HG02623 (cell line): ENCODE measurements around the gene NFIL3.
"Not testable (repeated sequence)": the region's sequence is repeated elsewhere in the genome, so short reads cannot be mapped to it uniquely, and the experiment has no call there.

Experiments used
- ATAC-seq: cut with Tn5 transposase; IDR thresholded peaks from one replicate; pipeline ENCODE4 v1.9.1; 2021; ENCODE audit warnings: moderate library complexity; ENCODE audit not compliant: unreplicated experiment

Gene NFIL3

DNA sequence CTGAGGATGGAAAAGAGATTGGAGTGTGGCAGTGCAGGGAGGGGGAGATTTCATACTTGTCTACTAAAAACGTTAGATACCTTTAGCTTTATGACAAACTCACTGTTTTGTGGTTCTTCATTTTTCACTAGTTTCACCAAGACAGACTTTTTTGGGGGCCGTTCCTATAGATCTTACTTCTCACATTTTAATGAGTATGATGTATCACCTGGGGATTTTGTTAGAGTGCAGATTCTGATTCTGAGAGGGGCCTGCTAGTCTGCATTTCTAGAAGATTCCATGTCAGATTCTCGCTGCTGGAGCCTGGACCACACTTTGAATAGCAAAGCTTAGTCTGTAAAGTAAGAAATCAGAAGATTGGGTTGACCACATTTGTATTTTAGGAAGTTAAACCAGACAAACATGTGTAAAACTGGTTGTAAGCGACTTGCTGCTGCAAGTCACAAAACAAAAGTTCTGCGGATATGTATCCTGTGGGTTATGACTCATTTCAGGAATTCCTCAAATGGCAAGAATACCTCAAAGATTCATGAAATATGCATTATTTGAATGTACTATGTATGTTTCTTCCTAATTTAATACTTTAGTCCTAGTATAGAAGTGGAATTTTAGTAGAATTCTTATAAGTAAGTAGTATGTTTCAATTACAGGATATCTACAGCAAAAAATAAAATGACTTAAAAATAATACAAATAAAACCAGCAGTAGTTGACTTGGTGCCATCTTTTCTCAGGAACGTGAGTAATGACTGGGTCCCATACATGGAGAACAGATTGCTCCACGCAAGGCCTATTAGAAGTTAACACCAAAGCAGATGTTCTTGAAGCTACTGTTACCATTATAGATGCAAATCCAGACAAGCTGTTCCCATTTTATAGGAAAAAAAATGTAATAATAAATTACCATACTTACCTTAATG lies 27.8 kb downstream of the NFIL3 start:
- ATAC-seq, result no peak

DNA sequence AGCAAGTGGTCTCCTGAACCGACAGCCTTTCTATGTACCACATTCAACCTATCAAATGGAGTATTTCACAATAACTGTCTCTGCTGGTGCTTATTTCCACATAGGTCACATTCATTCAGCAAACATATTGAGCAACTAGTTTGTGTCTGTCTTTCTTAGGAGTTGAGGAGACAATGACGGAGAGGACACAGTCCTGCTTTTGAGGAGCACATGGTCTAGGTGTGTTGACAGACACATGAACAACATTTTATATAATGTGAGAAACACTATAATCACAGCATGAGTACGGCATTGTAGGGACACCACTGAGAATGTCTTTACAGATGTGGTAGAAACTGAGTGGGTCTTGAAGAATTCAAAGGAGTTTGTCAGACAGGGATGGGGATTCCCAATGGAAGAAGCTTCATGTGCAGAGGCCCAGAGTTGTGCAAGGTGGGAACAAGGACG lies 28.5 kb downstream of the NFIL3 start:
- no peak for ATAC-seq

DNA sequence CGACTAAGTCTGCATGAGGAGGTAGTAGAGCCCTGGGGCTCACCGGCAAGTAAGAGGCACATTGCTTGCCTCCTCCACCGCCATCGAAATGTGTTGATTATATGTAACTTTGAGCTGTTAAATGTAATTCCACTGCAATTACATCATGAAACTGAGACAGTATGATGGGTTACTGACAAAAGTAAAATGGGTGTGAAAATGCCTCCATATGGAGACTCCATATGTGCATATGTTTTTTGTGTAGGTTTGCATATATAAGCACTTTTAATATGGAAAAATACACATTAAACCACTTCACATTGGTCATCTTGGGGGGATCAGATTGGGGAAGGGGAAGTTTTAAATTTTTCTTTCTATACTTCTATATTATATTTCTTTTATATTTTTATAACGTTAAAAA lies 29.8 kb downstream of the NFIL3 start:
- no peak for ATAC-seq

DNA sequence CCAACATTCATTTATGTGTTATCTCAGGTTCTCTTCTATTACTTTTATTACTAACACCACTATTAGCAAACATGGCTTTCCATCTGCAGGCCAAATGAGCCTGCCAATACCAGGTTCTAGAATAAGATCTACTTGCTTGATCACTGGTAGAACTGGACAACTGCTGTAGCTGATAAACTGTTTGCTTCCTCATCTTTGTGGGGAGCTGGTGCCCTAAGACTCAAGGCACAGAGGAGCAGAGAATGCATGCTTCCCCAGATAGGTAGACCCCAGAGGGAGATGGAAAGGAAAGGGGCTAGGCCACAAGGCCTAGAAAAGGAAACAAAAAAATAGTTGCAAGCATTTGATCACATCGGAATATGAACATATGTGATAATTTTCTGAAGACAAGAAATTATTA lies 31.2 kb downstream of the NFIL3 start:
- ATAC-seq, result no peak

DNA sequence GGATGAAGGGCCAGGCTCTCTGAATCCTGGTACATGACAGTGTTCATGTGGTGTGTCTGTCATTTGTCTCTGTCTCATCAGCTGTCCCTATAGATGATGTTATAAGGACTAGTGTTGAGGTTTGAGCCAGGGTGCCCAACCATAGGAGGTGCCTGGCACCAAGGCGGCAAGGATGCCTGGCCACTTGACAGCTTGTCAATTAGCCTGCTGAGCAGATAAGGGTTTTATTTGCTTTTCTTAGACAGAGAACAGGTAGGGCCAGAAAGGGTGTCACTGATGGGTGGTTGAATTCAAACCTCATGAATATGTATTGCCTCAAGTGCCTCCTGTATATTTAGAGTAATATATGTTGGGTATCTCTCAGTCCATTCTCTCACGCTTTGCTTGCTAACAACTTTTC lies 31.8 kb downstream of the NFIL3 start:
- ATAC-seq, result no peak

DNA sequence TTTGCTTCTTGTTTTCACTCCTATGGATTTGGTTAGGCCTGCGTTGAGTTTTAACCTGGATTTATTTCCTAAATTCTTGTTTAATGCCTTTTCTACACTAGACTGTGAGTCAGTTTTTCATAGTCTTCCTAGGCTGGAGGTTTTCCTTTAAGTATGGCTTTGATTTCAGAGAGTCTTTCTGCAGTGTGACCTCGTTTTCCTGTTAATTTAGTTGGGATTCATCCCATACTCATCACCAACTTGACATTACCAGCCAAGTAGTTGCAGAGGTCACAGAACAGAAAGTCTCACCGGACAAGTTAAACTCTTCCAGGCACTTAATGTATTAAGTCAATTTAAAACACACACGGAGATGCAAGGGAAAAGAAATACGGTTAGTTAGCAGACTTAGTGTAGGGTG lies 32.2 kb downstream of the NFIL3 start:
- ATAC-seq, result no peak

DNA sequence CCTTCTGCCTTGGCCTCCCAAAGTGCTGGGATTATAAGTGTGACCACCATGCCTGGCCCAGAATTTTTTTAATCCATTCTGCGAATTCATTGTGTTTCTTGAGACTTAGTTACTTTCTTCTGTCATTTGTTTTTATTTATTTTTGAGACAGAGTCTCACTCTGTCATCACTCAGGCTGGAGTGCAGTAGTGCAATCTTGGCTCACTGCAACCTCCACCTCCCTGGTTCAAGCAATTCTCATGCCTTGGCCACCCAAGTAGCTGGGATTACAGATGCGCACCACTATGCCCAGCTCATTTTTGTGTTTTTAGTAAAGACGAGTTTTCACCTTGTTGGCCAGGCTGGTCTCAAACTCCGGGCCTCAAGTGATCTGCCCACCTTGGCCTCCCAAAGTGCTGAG lies 33.9 kb downstream of the NFIL3 start:
- not testable (repeated sequence) for ATAC-seq

DNA sequence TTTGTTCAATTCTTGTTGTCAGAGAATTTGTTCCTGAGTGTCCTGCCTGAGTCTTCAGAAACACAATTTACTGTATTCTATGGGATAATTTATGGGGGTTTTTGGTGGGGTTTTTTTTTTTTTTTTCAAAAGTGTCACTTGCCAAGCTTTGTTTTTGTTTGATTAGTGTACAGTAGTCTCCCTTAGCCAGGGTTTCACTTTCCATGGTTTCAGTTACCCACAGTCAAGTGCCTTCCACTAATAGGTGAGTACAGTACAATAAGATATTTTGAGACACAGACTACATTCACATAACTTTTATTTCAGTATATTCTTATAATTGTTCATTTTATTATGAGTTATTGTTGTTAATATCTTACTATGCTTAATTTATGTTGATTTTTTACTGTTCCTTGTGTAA lies 36.9 kb downstream of the NFIL3 start:
- ATAC-seq, result no peak

DNA sequence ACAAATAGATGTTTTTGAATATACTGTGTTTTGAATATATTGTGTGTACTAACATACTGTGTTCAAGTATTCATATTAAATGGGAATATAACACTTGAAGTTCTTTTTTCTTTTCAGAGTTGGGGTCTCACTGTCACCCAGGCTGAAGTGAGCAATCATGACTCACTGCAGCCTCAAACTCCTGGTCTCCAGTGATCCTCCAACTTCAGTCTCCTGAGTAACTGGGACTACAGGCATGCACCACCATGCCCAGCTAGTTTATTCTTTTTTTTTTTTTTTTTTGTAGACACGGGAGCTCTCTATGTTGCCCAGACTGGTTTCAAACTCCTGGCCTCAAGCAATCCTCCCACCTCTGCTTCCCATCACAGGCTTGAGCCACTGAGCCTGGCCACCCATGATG lies 38.7 kb downstream of the NFIL3 start:
- ATAC-seq, result no peak

DNA sequence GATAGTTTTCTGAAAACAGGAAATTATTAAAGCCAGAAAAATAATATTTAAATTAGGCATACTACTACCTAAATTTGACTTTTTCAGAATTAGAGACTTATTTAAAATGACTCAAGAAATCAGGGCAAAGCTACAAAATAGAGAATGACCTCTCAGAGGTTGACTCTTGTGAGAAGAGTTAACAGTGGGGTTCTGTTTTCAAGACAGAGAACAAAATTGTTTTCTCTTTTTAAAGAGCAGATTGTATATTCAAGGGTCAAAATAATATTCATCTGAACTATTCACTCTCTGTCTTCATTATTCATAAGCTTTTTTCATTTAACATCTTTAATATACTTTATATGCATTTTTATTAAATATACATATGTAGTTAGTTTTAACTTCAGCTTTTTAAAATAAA lies 40.1 kb downstream of the NFIL3 start:
- no peak for ATAC-seq

DNA sequence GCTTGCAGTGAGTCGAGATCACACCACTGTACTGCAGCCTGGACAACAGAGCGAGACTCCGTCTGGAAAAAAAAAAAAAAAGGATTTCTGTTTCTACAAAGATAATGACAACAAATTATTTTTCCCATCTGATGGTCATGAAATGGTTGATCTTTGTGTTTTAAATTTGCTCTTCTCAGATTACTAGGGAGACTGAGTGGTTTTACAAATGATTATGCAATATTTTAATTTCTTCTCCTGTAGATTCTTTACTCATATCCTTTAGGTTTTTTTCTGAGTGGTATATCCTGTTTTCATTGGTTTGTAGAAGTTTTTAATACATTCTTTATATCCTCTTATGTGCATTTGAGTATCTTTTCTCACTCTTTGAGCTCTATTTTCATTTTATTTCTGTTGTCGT lies 41.3 kb downstream of the NFIL3 start:
- ATAC-seq, result no peak

DNA sequence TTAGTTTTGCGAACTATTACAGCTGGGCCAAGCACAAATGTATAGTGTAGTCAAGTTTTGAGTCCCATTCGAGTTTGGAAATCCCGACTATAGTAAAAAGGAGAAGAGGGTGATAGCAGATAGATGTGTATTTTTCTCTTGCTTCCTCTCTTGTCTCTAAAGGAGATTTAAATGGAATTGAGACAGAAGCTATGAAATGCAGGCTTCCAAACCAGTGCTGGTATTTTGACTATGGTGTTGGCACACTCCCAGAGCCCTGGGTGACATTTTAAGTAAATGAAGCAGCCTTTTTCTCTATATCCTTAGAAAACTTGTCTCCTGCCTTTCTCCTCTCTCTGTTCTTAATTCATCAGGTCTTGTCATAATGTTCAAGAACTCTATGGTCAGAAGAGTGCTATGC lies 44.2 kb downstream of the NFIL3 start:
- no peak for ATAC-seq

DNA sequence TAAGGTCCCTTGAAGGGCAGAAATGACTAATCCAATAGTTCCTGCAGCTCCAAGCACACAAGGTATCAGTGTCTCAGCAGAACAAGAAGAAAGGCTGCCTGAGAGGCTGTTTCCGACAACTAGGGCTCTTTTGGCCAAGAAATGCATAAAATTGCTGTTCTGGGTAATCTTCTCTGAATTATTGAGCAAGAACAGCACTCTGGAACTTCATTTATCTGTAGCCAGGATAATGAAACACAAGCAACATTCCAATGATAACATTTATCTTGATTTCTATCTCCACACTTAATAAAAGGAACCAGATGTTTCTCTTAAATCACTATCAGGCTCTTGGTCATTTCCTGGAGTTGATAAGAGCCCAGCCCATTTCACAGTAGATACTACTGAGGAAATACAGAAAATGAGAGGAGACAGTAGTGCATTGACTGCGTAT lies 44.9 kb downstream of the NFIL3 start:
- no peak for ATAC-seq

DNA sequence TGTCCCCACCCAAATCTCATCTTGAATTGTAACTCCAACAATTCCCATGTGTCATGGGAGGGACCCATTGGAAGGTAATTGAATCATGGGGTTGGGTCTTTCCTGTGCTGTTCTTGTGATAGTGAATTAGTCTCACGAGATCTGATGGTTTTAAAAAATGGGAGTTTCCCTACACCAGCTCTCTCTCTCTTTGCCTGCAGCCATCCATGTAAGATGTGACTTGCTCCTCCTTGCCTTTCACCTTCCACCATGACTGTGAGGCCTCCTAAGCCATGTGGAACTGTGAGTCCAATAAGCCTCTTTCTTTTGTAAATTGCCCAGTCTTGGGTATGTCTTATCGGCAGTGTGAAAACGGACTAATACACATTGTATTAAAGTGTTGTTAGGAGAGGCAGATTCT lies 45.6 kb downstream of the NFIL3 start:
- ATAC-seq, result not testable (repeated sequence)

DNA sequence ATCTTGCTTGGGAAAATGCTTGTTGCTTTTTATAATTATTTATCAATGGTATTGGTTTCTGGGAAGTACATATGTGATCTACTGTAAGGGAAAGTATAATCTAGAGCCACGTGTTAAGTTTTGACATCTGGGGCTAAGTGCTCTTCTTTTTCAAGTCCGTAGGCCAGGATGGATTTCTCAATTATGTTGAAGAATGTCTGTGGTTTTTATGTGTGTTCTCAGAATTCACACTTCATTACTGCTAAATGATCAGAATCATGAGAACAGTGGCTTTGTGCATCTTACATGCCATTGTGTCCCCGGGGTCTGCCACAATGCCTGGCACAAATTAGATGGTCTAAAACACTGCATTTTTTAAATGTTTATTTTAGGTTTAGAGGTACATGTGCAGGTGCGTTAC lies 47.4 kb downstream of the NFIL3 start:
- ATAC-seq, result no peak

DNA sequence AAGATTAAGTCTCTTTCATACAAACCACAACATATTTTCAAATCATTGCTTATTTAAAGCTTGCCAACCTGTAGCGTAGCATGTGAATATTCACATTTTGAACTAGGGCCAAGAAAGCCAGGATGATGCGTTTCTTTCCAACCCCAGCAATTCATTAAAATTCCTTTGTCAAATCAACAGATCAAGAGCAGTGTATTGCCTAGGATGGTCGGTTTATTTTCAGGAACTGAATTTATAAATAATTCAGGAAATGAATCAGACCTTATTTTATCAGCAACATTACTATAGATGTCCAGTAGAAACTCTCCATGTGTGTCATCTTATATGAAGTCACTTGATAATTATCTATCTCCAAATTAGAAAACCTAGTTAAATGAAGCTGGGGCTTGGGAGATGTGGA lies 48.7 kb downstream of the NFIL3 start:
- ATAC-seq, result no peak

DNA sequence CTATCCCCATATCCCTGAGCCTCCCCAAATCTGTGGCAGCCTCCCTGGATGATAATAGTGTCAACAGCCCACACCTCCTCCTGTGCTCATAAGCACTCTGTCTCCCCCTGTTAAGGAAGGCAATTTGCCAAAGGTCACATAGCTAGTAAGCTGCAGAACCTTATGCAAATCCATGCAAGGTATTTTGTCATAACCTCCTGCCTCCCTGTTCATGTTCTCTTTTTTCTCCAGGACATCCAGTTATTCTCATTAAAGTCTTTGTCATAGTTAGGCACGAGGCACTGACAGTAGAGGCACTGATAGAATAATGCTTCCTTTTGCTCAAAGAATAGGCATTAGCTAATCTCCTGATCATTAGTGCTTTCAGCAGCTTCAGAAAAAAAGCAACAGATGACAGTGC lies 51.7 kb downstream of the NFIL3 start:
- no peak for ATAC-seq

DNA sequence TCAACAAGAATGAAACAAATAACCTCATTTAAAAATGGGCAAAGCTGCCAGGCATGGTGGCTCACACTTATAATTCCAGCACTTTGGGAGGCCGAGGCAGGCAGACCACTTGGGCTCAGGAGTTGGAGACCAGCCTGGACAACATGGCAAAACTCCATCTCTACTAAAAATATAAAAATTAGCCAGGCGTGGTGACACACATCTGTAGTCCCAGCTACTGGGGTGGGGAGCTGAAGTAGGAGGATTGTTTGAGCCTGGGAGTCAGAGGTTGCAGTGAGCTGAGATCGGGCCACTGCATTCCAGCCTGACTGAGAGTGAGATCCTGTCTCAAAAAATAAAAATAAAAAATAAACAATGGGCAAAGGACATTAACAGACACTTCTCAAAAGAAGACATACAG lies 53.6 kb downstream of the NFIL3 start:
- not testable (repeated sequence) for ATAC-seq

DNA sequence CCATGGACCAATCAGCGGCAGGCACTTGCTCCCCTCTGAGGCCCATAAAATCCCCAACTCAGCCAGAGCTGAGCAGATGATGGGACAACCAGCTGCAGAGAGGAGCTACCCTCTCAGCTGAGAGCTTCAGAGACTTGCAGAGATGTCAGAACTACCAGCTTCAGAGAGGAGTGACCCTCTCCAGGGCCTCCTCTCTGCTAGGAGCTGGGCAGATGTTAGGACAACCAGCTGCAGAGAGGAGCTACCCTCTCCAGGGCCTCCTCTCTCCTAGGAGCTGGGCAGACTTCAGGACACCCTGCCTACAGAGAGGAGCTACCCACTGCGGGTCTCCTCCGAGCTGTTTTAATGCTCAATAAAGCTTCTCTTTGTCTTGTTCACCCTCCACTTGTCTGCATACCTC lies 58.9 kb downstream of the NFIL3 start:
- ATAC-seq, result no peak

DNA sequence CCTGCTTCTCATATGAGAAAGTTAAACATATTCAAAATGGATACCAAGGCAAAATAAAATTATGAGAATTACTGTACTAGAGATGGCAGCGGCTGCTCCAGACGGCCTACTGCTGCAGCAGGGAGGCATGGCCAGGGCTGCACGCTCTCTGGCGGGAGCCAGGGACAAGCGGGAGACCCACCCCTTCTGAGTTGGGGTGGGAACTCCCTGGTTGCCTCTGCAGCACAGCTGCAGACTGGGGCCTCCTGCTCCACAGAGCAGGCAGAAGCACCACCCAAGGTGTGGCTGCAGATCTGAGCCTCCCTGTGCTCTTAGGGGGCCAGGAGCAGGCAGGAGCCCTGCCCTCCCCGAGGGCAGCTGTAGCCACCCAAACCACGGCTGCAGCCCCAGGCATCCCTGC lies 59.6 kb downstream of the NFIL3 start:
- ATAC-seq, result no peak

DNA sequence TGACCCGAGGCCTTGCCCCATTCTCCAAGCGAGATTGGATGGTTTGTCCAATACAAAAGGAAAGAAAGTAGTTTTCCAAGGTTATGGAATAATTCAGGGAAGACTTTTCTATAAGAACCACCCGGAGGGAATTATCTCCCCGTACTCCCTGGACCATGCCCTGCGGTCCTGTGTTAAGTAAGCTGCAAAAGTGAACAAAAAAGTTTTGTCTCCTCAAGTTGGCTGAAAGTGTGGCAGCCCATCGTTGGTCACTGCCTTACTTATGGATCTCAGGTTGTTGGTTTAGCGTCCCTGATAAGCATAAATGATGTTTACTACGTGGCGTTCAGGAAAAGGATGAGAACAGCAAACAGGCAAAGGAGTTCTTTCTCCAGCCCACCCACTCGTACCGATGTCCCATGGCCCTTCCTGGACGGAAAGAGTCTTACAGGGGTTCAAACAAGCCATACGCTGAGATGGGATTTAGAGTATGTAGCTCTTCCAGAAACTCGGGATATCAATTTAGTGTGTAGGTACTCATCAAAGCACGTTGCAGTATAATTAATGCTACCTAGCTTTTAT lies 61.5 kb downstream of the NFIL3 start:
- peak; percentile 16 for ATAC-seq

DNA sequence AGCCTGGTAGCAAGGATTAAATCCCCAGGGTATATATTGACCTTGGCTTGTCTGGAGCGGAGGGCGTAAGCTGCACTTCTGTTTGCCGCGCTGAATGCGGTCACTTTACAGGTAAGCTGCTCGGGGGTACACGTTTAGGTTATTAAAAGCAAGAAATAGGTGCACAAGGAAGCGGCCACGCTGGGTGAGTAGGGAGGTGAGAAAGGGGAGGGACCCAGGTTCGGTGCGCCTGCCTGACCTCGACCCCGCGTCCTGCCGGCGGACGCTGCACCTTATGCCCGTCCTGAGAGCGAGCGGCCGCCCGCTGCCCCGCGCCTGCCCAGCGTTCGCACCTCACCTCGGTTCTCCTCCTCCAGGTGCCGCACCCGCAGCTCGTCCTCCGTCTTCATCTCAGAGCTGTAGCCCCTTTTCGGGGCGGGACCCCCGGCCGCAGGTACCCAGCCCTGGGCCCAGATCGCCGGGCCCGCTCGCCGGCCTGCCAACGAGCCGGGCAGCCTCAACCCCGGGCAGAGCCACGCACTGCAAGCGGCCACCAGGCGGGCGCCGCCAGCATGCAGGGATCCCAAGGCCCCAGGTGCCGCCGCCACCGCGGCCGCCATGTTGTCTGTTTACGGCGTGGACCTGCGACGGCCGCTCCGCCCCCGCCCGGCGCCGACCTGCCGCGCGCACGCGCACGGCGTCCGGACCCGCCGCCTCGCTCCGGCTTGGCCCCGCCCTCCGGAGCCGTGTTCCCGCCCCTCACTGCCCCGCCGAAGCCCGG lies 62.2 kb downstream of the NFIL3 start, which contains the start of gene AUH:
TSS of gene AUH (minus strand) at position 628 of the 760 bp plus-strand sequence. CDS start at position 599, 29 bp downstream.
- peak; percentile 87 for ATAC-seq
